ENCODE measurements around the gene KPTN. TPM values are rescaled to one million over a fixed set of nuclear protein-coding genes. Genes with fewer than 3 reads are reported as not detected.

Gene KPTN
- total RNA-seq, 1 donor from 2014 or later = 2.1 TPM

- Histone ChIP-seq H3K4me1 (ENCODE audit: control insufficient read depth in 3 of 3, insufficient read depth in 3 of 3, low read length in 3 of 3) (peaks cover 9 to 19% (median 15%) of the 10 kb centered on the region in 3 donors), H3K36me3 (ENCODE audit: control insufficient read depth in 3 of 3, insufficient read depth in 3 of 3, low read length in 3 of 3) (peaks cover 23 to 27% (median 26%) of the 10 kb centered on the region in 3 donors), H3K27me3 (ENCODE audit: control insufficient read depth in 3 of 3, insufficient read depth in 3 of 3, low read length in 3 of 3) (no peaks in the 10 kb centered on the region), H3K9me3 (ENCODE audit: control insufficient read depth in 3 of 3, low read length in 3 of 3) (no peaks in the 10 kb centered on the region), H3K4me3 (ENCODE audit: low read length in 3 of 3) (peak overlapping the region in 1 of 3 donors; percentile 96), H3K27ac (ENCODE audit: low read depth, low read length) (peak overlapping the region; percentile 97), H3K9ac (ENCODE audit: low read depth in 1 of 3, low read length in 3 of 3) (peak overlapping the region in 2 of 3 donors; percentile 16 to 86)
Observed at GRCh38 chr19:47485210-47485609, 1.2 kb upstream of the KPTN start.

DNA sequence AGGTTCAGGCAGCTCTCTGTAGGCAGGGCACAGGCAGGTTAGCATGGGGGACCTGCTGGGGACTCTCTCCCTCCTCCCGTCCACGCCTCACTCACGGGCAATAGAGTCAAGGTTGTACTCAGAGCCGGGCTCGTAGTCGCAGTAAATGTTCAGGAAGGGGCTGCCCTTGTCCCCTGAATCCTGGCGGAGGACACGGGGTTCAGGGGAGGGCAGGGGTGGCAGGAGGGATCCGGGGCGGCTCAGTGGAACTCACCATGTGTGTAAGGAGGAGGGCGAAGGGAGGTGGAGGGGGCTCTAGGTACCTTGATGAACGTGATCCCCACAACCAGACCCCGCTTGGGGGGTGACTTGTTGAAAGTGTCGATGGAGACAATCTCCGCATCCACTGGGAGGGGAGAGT is 819 bp downstream of the KPTN start:
- peaks cover 9 to 19% (median 15%) of the 10 kb centered on the region in 3 donors for H3K4me1 ChIP-seq (ENCODE audit: control insufficient read depth in 3 of 3, insufficient read depth in 3 of 3, low read length in 3 of 3)
- H3K4me3 ChIP-seq (ENCODE audit: low read length in 3 of 3) = peak overlapping the region; percentile 87 to 96 (median 93)
- H3K27ac ChIP-seq (ENCODE audit: low read depth, low read length) = no peak overlapping the region
- peaks cover 7 to 12% (median 11%) of the 10 kb centered on the region in 3 donors for H3K36me3 ChIP-seq (ENCODE audit: control insufficient read depth in 3 of 3, insufficient read depth in 3 of 3, low read length in 3 of 3)
- H3K27me3 ChIP-seq (ENCODE audit: control insufficient read depth in 3 of 3, insufficient read depth in 3 of 3, low read length in 3 of 3) = no peaks in the 10 kb centered on the region
- no peaks in the 10 kb centered on the region for H3K9me3 ChIP-seq (ENCODE audit: control insufficient read depth in 3 of 3, low read length in 3 of 3)
- peak overlapping the region in 2 of 3 donors; percentile 86 to 91 for H3K9ac ChIP-seq (ENCODE audit: low read depth in 1 of 3, low read length in 3 of 3)

DNA sequence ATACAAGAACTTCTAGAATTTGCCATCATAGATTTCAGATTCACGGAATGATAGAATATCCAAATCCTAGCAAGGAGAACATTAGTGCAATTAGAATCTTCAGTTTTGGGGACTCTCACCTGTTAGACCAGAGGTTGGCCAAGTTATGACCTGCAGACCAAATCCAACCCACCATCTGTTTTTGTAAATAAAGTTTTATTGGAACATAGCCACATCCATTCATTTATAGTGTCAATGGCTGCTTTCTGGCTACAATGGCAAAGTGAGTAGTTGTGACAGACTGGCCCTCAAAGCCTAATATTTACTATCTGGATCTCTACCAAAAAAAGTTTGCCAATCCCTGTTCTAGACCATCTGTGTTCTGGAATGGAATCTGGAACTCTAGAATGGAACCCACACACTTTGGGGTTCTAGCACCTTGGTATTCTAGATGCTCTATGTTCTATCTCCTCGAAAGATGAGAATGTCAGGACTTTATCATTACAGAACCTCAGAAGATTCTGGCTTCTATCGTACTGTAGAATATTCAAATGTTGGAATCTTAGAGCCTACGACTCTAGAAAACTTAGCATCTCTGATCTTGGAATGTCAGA is 2.5 kb downstream of the KPTN start:
- peaks cover 9 to 19% (median 15%) of the 10 kb centered on the region in 3 donors for H3K4me1 ChIP-seq (ENCODE audit: control insufficient read depth in 3 of 3, insufficient read depth in 3 of 3, low read length in 3 of 3)
- H3K36me3 ChIP-seq (ENCODE audit: control insufficient read depth in 3 of 3, insufficient read depth in 3 of 3, low read length in 3 of 3) = peaks cover 4 to 6% (median 5%) of the 10 kb centered on the region in 3 donors
- H3K27me3 ChIP-seq (ENCODE audit: control insufficient read depth in 3 of 3, insufficient read depth in 3 of 3, low read length in 3 of 3) = no peaks in the 10 kb centered on the region
- H3K9me3 ChIP-seq (ENCODE audit: control insufficient read depth in 3 of 3, low read length in 3 of 3) = no peaks in the 10 kb centered on the region
- H3K9ac ChIP-seq (ENCODE audit: low read depth in 1 of 3, low read length in 3 of 3) = no peak overlapping the region
- H3K27ac ChIP-seq (ENCODE audit: low read depth, low read length) = no peak overlapping the region
- H3K4me3 ChIP-seq (ENCODE audit: low read length in 3 of 3) = no peak overlapping the region

DNA sequence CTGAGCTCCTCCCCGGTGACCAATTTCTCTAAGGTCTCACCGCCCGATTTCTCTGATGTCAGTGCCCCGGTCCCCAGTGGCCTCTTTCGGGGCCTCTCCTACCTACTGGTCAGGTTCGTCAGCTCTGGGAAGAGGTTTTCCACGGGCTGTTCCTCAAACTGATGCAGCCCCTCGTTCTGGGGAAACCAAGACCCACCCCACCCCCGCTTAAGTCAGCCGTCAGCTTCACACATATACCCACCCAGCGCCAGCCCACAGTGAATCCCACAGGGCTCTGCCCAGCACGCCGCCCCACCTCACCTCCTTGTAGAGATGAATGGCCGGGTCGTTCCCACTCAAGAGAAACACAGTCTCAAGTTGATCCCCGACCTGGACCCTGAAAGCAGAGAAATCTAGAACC is 3.4 kb downstream of the KPTN start:
- Histone ChIP-seq H3K4me3 (ENCODE audit: low read length in 3 of 3) (no peak overlapping the region), H3K4me1 (ENCODE audit: control insufficient read depth in 3 of 3, insufficient read depth in 3 of 3, low read length in 3 of 3) (peaks cover 9 to 19% (median 14%) of the 10 kb centered on the region in 3 donors), H3K27me3 (ENCODE audit: control insufficient read depth in 3 of 3, insufficient read depth in 3 of 3, low read length in 3 of 3) (no peaks in the 10 kb centered on the region), H3K36me3 (ENCODE audit: control insufficient read depth in 3 of 3, insufficient read depth in 3 of 3, low read length in 3 of 3) (peaks cover 4 to 8% (median 7%) of the 10 kb centered on the region in 3 donors), H3K9ac (ENCODE audit: low read depth in 1 of 3, low read length in 3 of 3) (no peak overlapping the region), H3K27ac (ENCODE audit: low read depth, low read length) (no peak overlapping the region), H3K9me3 (ENCODE audit: control insufficient read depth in 3 of 3, low read length in 3 of 3) (no peaks in the 10 kb centered on the region)

DNA sequence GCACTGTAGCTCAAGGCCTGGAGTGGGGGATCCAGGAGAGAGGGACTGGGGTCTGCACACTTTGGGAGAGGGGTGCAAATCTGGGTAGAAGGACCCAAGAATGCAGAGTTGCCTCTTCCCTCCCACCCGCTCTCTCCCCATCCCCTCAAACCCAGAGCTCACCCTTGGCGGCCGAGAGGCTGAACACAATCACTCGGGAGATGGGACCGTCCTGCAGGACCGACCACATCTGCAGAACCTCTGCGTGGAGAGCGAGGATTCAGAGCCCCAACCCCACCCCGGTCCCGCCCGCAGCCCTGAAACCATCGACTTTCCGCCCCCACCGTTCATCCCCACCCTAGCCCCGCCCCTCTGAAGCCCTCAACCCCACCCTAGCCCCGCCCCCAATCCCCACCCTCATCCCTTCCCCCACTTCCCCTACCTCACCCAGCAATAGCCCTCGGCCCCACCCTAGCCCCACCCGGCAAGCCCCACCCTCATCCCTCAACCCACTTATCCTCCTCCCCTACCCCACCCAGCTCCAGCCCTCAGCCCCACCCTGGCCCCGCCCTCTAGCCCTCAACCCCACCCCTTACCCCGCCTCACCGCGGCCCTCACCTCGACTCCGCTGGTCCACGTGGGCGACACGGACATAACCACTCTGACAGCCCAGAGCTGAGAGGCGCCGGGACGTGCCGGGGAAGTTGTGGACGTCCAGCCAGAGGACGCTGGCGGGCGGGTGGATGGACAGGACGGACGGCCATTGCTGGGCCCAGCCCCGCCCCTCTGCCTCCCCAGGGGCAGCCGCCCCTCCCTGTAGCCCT is 4.1 kb downstream of the KPTN start:
- Histone ChIP-seq H3K4me3 (ENCODE audit: low read length in 3 of 3) (no peak overlapping the region), H3K27ac (ENCODE audit: low read depth, low read length) (no peak overlapping the region), H3K9me3 (ENCODE audit: control insufficient read depth in 3 of 3, low read length in 3 of 3) (no peaks in the 10 kb centered on the region)

DNA sequence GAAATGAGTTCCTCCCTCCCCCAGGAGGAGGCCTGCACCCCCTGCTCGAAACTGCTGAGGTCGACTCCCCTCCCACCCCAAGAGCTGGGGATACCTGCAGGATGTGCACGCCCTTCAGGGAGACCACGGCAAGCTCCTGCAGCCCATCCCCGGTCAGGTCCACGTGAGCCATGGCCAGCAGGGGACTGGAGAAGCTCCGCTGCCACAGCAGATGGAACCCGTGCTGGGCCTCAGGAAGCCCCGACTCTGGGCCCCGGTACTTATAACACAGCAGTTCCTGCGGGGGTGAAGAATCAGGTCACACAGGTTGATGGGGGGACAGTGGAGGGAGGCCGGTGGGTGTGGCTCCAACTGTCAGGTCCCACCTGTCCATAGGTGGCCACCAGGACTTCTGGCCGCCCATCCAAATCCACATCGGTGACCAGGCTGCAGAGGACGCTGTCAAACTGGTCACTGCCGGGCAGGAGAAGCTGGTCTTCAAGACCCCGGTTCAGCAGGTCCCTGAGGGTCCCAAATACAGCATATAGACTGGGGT is 7.5 kb downstream of the KPTN start:
- Histone ChIP-seq H3K36me3 (ENCODE audit: control insufficient read depth in 3 of 3, insufficient read depth in 3 of 3, low read length in 3 of 3) (peaks cover 2 to 9% (median 7%) of the 10 kb centered on the region in 3 donors), H3K27me3 (ENCODE audit: control insufficient read depth in 3 of 3, insufficient read depth in 3 of 3, low read length in 3 of 3) (peaks cover 14 to 17% (median 17%) of the 10 kb centered on the region in 3 donors)

More for the DNA sequence above, 4.1 kb downstream of the KPTN start:
- H3K27me3 ChIP-seq (ENCODE audit: control insufficient read depth in 3 of 3, insufficient read depth in 3 of 3, low read length in 3 of 3) = no peaks in the 10 kb centered on the region
- peaks cover 9 to 16% (median 10%) of the 10 kb centered on the region in 3 donors for H3K4me1 ChIP-seq (ENCODE audit: control insufficient read depth in 3 of 3, insufficient read depth in 3 of 3, low read length in 3 of 3)
- H3K36me3 ChIP-seq (ENCODE audit: control insufficient read depth in 3 of 3, insufficient read depth in 3 of 3, low read length in 3 of 3) = peaks cover 2 to 9% (median 7%) of the 10 kb centered on the region in 3 donors
- H3K9ac ChIP-seq (ENCODE audit: low read depth in 1 of 3, low read length in 3 of 3) = no peak overlapping the region

DNA sequence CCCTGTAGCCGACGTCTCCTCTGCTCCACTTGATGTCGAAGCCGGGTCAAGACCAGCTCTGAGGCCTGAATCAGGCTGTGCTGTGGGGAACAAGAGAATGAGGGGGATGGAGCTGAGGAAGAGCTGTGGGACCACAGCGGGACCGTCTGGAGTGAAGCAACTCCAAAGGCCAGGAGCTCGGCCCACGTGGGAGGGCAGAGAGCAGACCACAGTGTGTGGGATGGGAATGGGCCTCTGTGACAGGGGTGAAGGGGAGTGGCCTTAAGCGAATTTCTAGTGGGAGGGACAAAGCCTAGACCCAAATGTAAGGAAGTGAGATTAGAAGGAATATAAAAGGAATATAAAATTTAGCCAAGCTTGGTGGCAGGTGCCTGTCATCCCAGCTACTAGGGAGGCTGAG is 8.6 kb downstream of the KPTN start:
- Histone ChIP-seq H3K27ac (ENCODE audit: low read depth, low read length) (no peak overlapping the region), H3K27me3 (ENCODE audit: control insufficient read depth in 3 of 3, insufficient read depth in 3 of 3, low read length in 3 of 3) (peaks cover 22 to 27% (median 26%) of the 10 kb centered on the region in 3 donors), H3K9ac (ENCODE audit: low read depth in 1 of 3, low read length in 3 of 3) (no peak overlapping the region), H3K4me1 (ENCODE audit: control insufficient read depth in 3 of 3, insufficient read depth in 3 of 3, low read length in 3 of 3) (no peaks in the 10 kb centered on the region), H3K36me3 (ENCODE audit: control insufficient read depth in 3 of 3, insufficient read depth in 3 of 3, low read length in 3 of 3) (peaks cover 2 to 9% (median 7%) of the 10 kb centered on the region in 3 donors), H3K4me3 (ENCODE audit: low read length in 3 of 3) (no peak overlapping the region), H3K9me3 (ENCODE audit: control insufficient read depth in 3 of 3, low read length in 3 of 3) (no peaks in the 10 kb centered on the region)

More for the DNA sequence above, 7.5 kb downstream of the KPTN start:
- H3K9me3 ChIP-seq (ENCODE audit: control insufficient read depth in 3 of 3, low read length in 3 of 3) = no peaks in the 10 kb centered on the region
- no peaks in the 10 kb centered on the region for H3K4me1 ChIP-seq (ENCODE audit: control insufficient read depth in 3 of 3, insufficient read depth in 3 of 3, low read length in 3 of 3)
- no peak overlapping the region for H3K4me3 ChIP-seq (ENCODE audit: low read length in 3 of 3)
- H3K27ac ChIP-seq (ENCODE audit: low read depth, low read length) = no peak overlapping the region
- H3K9ac ChIP-seq (ENCODE audit: low read depth in 1 of 3, low read length in 3 of 3) = no peak overlapping the region

DNA sequence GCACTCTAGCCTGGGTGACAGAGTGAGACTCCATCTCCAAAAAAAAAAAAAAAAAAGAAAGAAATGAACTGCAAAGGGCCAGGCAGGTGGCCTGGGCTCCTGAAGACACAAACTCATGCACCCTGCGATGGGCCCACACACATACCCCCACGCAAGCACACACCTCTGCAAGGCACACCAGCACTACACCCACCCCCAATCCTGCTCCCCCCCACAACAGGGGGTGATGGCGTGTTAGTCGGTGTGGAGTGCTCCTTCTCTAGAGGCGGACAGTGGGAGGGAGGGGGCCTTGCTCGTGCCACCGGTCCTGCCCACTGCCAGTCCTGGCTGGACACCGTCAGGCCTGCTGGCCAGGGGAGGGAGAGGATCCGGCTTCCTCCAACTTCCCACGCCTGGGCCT is 10.7 kb downstream of the KPTN start:
- H3K4me3 ChIP-seq (ENCODE audit: low read length in 3 of 3) = no peak overlapping the region
- H3K27me3 ChIP-seq (ENCODE audit: control insufficient read depth in 3 of 3, insufficient read depth in 3 of 3, low read length in 3 of 3) = peaks cover 44 to 48% (median 47%) of the 10 kb centered on the region in 3 donors
- H3K27ac ChIP-seq (ENCODE audit: low read depth, low read length) = no peak overlapping the region
- H3K9me3 ChIP-seq (ENCODE audit: control insufficient read depth in 3 of 3, low read length in 3 of 3) = no peaks in the 10 kb centered on the region
- H3K9ac ChIP-seq (ENCODE audit: low read depth in 1 of 3, low read length in 3 of 3) = no peak overlapping the region
- H3K4me1 ChIP-seq (ENCODE audit: control insufficient read depth in 3 of 3, insufficient read depth in 3 of 3, low read length in 3 of 3) = no peaks in the 10 kb centered on the region
- H3K36me3 ChIP-seq (ENCODE audit: control insufficient read depth in 3 of 3, insufficient read depth in 3 of 3, low read length in 3 of 3) = peaks cover 2 to 9% (median 7%) of the 10 kb centered on the region in 3 donors

DNA sequence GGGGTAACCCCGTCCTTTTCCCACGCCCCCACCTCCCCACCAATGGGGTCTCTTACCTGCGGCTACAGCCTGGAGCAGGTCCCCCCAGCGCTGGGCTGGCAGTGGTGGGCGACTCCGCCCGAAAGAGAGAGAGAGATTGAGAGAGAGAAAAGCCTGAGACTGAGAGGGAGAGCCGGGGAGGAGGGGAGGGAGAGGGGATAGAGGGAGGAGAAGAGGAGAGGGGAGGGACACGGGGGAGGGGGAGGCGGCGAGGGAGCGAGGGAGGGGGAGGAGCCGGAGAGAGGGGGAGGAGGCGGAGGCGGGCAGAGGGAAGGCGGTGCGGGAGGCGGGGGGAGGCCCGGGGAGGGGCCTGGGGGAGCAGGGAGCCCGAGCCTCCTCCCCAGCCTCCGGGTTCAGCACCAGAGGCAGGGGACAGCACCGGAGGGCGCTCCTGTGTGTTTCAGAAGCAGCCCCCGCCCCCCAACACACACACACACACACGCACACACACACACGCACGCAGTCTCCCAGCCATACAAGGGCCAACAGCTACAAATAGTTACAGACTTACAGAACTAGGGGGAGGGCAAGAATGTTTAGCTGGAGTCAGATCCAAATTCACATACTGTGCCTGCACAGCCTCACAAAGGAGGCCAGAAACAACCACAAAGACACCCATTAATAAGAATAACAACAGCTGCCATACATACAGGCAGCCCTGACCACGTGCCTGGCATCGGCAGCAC is 12.1 kb downstream of the KPTN start, which contains the start of gene SLC8A2:
TSS of gene SLC8A2 (minus strand) at position 161 of the 725 bp plus-strand sequence. CDS start 5,490 bp downstream, outside the sequence.
- H3K27ac ChIP-seq (ENCODE audit: low read depth, low read length) = no peak within 1 kb of the TSS

More for the DNA sequence above, 12.1 kb downstream of the KPTN start, which contains the start of gene SLC8A2:
- no peak within 1 kb of the TSS for H3K4me3 ChIP-seq (ENCODE audit: low read length in 3 of 3)
- peaks cover 54 to 59% (median 58%) of the 10 kb centered on the region in 3 donors for H3K27me3 ChIP-seq (ENCODE audit: control insufficient read depth in 3 of 3, insufficient read depth in 3 of 3, low read length in 3 of 3)
- H3K9me3 ChIP-seq (ENCODE audit: control insufficient read depth in 3 of 3, low read length in 3 of 3) = no peaks in the 10 kb centered on the region
- peaks cover 2 to 9% (median 7%) of the 10 kb centered on the region in 3 donors for H3K36me3 ChIP-seq (ENCODE audit: control insufficient read depth in 3 of 3, insufficient read depth in 3 of 3, low read length in 3 of 3)
- no peak within 1 kb of the TSS for H3K9ac ChIP-seq (ENCODE audit: low read depth in 1 of 3, low read length in 3 of 3)
- no peaks in the 10 kb centered on the region for H3K4me1 ChIP-seq (ENCODE audit: control insufficient read depth in 3 of 3, insufficient read depth in 3 of 3, low read length in 3 of 3)

Data from skeletal muscle tissue (tissue), 4 donors.